Effector memory CD4-positive, alpha-beta T cell (primary cell): ENCODE data around the gene SCAPER.
"Not testable (repeated sequence)": the region's sequence is repeated elsewhere in the genome, so short reads cannot be mapped to it uniquely, and the experiment has no call there.

Experiments
- DNase-seq, 3 donors: peaks; one replicate each; pipeline ENCODE4 v3.0.0-alpha.2; 2020
- H3K27ac ChIP-seq: 2 replicates; pipeline ENCODE4 v1.7.0; 2013; ENCODE audit warnings: mild to moderate bottlenecking, low read length, moderate library complexity; ENCODE audit not compliant: insufficient read depth, poor library complexity, severe bottlenecking
- H3K27me3 ChIP-seq: replicated peaks from 2 replicates; pipeline ENCODE4 v1.7.0; 2013; ENCODE audit warnings: mild to moderate bottlenecking, low read length; ENCODE audit not compliant: insufficient read depth, control insufficient read depth, poor library complexity, severe bottlenecking
- H3K36me3 ChIP-seq: 2 replicates; pipeline ENCODE4 v1.7.0; 2013; ENCODE audit warnings: mild to moderate bottlenecking, low read length, moderate library complexity; ENCODE audit not compliant: control insufficient read depth, insufficient read depth
- H3K4me1 ChIP-seq: 2 replicates; pipeline ENCODE4 v1.7.0; 2013; ENCODE audit warnings: low read length, mild to moderate bottlenecking; ENCODE audit not compliant: control insufficient read depth, insufficient read depth, poor library complexity, severe bottlenecking
- H3K4me3 ChIP-seq: 2 replicates; pipeline ENCODE4 v1.7.0; 2013; ENCODE audit warnings: low read length, low read depth, mild to moderate bottlenecking; ENCODE audit not compliant: insufficient read depth, poor library complexity, severe bottlenecking
- H3K9me3 ChIP-seq: 2 replicates; pipeline ENCODE4 v1.7.0; 2013; ENCODE audit warnings: mild to moderate bottlenecking, low read length, moderate library complexity; ENCODE audit not compliant: control insufficient read depth

SCAPER gene

DNA sequence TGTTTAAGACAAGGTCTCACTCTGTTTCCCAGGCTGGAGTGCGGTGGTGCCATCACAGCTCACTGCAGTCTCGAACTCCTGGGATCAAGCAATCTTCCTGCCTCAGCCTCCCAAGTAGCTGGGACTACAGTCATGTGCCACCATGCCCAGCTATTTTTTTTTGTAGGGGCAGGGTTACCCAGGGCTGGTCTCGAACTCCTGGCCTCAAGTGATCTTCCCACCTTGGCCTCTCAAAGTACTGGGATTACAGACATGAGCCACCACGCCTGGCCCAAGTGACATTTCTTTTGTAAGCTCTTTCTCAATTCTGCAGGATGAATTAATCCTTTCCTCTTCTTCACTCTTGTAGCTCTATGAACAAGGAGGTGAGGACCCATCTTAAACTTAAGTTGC, 592.0 kb downstream of the SCAPER start:
- not testable (repeated sequence) for DNase-seq

GRCh38 chr15:76312540-76313174, 592.5 kb downstream of the SCAPER start:
- H3K36me3 ChIP-seq, result no peaks in the 10 kb centered on the region
- H3K27ac ChIP-seq, result no peak overlapping the region
- no peaks in the 10 kb centered on the region for H3K9me3 ChIP-seq
- no peaks in the 10 kb centered on the region for H3K27me3 ChIP-seq
- DNase-seq, result no peak
- H3K4me3 ChIP-seq, result no peak overlapping the region
- H3K4me1 ChIP-seq, result peaks cover 7% of the 10 kb centered on the region

More for the DNA sequence above, 592.0 kb downstream of the SCAPER start:
- not testable (repeated sequence) for H3K27ac ChIP-seq, H3K9me3 ChIP-seq, H3K4me1 ChIP-seq, H3K27me3 ChIP-seq, H3K36me3 ChIP-seq, H3K4me3 ChIP-seq

DNA sequence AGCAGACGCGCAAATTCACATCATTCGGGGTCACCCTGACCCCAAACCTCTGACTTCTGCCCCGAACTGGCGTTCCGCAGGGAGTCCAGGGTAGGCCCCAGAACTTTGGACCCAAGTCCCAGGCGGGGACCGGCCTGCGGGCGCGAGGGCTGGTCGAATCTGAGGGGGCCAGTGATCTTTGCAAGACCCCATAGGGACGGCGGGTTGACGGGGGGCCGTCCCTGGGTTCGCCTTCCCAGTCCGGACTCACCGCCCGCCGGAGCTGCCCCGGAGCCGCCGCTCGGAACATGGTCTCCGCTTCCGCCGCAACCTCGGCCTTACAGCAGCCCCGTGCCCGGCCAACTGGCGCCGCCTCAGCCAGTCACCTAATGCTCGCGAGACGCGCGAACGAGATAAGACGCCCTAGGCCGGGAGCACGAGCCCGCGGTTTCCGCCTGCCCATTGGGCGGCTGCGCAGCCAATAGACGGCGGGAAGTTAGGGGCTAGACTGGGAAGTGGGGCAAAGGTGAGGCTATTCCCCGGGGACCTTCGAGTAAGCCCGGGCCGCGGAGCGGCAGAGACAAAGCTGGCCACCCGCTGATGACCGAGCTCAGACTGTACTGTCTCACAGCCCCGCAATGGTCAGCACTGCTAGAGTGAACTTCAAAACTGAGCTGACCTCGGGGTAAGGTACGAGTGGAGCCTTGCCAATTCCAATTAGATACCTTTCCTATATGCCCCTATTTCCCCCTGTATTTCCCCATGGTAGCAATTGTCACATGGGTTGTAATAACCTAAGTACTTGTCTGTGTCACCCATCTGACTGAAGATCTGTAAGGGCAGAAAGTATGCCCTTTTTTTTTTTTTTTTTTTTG, 593.8 kb downstream of the SCAPER start, which contains the start of gene ETFA:
ETFA (minus strand) TSS at position 370 of the 854 bp plus-strand sequence; CDS start at position 289, 81 bp downstream.
- Histone ChIP-seq H3K9me3 (no peaks in the 10 kb centered on the region), H3K27me3 (no peaks in the 10 kb centered on the region), H3K27ac (peak within 1 kb of the TSS; percentile 65), H3K4me1 (peaks cover 7% of the 10 kb centered on the region), H3K36me3 (no peaks in the 10 kb centered on the region), H3K4me3 (peak within 1 kb of the TSS; percentile 80)
- DNase-seq, result peak; percentile 70 to 79 (median 72)

DNA sequence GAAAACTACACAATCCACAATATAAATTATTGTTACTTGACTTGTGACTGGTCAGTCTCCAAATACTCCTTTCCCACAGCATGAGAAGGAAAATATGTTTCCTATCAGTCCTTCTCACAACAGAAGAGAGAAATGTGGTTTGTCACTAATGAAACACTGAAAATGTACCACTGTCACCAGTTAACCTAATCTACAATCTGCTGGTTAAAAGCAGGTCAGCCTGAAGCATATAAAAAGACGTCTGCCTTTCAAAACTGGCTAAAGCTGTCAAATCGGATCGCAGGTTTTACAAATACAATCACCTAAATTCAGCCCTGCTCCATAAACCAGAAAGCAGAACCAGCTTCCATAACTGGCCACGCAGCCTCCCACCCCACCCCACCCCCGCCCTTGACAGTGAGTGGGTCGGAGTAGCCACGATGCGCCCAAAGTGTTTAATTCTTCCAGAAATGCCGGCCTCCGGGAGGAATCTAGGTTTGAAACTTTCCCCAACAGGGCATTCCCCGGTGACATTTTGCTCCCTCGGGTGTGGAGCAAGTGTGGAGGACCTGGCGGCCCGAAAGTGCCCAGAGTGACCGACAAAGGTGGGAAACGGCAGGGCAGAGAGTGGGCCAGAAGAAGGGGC, 594.6 kb downstream of the SCAPER start:
- Histone ChIP-seq H3K36me3 (no peaks in the 10 kb centered on the region), H3K4me1 (peaks cover 7% of the 10 kb centered on the region), H3K9me3 (no peaks in the 10 kb centered on the region), H3K4me3 (peak overlapping the region; percentile 80), H3K27me3 (no peaks in the 10 kb centered on the region), H3K27ac (peak overlapping the region; percentile 65)
- DNase-seq, result no peak

DNA sequence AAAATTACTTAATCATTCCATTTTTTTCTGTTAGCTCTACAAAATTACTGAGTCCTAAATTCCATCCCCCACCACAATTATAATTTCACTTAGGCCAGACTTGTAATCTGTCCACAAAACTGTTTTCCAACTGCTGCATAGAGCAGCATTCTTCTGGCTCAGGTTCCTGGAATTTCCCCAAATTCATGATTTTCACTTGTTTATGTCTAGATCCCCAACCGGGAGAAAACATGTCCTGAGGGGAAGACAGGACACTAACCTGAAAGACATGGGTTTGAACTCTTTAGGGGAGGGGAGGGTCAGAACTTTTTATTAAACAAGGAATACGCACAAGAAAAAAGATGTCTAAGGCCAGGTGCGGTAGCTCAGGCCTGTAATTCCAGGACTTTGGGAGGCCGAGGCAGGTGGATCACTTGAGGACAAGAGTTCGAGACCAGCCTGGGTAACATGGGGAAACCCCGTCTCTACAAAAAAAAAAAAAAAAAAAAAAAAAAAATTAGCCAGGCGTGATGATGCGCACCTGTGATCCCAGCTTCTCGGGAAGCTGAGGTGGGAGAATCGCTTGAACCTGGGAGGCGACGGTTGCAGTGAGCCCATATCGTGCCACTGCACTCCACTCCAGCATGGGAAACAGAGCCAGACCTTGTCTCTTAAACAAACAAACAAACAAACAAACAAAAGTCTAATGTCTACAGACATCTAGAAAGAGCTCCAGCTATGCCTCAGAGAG, 595.4 kb downstream of the SCAPER start:
- H3K4me1 ChIP-seq, result peaks cover 7% of the 10 kb centered on the region
- no peak overlapping the region for H3K4me3 ChIP-seq
- no peak for DNase-seq
- no peaks in the 10 kb centered on the region for H3K27me3 ChIP-seq
- H3K9me3 ChIP-seq, result no peaks in the 10 kb centered on the region
- H3K36me3 ChIP-seq, result no peaks in the 10 kb centered on the region
- H3K27ac ChIP-seq, result no peak overlapping the region

GRCh38 chr15:76303909-76304308, 601.2 kb downstream of the SCAPER start:
- Histone ChIP-seq H3K4me1 (no peaks in the 10 kb centered on the region), H3K36me3 (no peaks in the 10 kb centered on the region), H3K9me3 (no peaks in the 10 kb centered on the region), H3K27me3 (no peaks in the 10 kb centered on the region), H3K4me3 (no peak overlapping the region), H3K27ac (no peak overlapping the region)
- DNase-seq, result no peak

DNA sequence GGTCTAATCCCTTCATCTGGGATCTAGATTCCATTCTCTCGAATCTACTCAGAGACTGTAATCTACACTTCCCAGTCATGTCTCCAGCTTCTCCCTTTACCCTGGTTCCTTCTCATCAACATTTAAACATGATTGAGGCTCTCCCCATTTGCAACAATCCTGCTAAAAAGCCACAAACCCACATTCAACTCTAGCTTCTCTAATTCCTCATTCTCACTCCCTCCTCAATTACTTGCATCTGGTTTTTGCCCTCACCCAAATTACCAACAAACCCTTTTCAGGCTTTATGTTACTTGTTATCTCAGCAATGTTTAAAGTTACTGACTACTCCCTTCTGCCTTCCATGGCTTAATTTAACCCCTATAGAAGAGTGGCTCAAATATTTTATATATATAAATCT, 605.4 kb downstream of the SCAPER start:
- Histone ChIP-seq H3K27me3 (no peaks in the 10 kb centered on the region), H3K4me3 (no peak overlapping the region), H3K27ac (no peak overlapping the region), H3K9me3 (no peaks in the 10 kb centered on the region), H3K4me1 (no peaks in the 10 kb centered on the region), H3K36me3 (no peaks in the 10 kb centered on the region)
- DNase-seq, result no peak

- Histone ChIP-seq H3K36me3 (no peaks in the 10 kb centered on the region), H3K4me3 (no peak overlapping the region), H3K27ac (no peak overlapping the region), H3K4me1 (no peaks in the 10 kb centered on the region), H3K27me3 (no peaks in the 10 kb centered on the region), H3K9me3 (no peaks in the 10 kb centered on the region)
- DNase-seq, result no peak
Observed at GRCh38 chr15:76298986-76299385, 606.2 kb downstream of the SCAPER start.

GRCh38 chr15:76297951-76298350, 607.2 kb downstream of the SCAPER start:
- not testable (repeated sequence) for DNase-seq, H3K9me3 ChIP-seq, H3K36me3 ChIP-seq, H3K27me3 ChIP-seq, H3K4me1 ChIP-seq, H3K27ac ChIP-seq, H3K4me3 ChIP-seq
